Measurements from ENCODE around the gene CCDC73. TPM values are rescaled to one million over a fixed set of nuclear protein-coding genes. Genes with fewer than 3 reads are reported as not detected.
"Not testable (repeated sequence)": the region's sequence is repeated elsewhere in the genome, so short reads cannot be mapped to it uniquely, and the experiment has no call there.

The CCDC73 gene
- total RNA-seq, 1 donor from 2014 or later: not detected

DNA sequence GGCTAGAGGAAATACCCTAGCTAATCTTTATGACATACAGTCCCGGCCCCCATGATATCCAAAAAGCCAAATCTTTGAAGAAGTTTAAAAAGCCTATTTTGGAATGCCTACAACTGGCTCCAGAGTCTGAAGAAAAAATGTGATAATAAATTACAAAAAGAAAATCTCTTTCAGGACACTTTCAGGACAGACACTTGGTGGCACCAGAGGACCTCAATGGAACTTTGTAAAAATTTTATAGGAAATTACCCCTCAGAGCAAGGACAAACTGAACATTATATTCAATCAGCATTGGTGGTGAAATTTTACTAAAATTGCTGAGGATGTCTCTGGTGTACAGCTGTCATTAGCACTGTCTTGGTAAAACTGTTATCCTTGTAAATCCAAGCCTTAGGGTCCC, 81.0 kb downstream of the CCDC73 start:
- no peak overlapping the region for H3K4me3 Mint-ChIP-seq (ENCODE audit: low read depth)
- no peak for DNase-seq (ENCODE audit: low spot score, unreplicated experiment)
- H3K27me3 Mint-ChIP-seq: peaks cover 5% of the 10 kb centered on the region

DNA sequence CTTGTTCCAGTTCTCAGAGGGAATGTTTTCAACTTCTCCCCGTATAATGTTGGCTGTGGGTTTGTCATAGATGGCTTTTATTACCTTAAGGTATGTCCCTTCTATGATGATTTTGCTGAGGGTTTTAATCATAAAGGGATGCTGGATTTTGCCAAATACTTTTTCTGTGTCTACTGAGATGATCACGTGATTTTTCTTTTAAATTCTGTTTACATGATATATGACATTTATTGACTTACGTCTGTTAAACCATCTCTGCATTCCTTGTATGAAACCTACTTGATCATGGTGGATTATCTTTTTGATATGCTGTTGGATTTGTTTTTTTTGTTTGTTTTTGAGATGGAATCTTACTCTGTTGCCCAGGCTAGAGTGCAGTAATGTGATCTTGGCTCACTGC, 85.5 kb downstream of the CCDC73 start:
- H3K4me1 Mint-ChIP-seq (ENCODE audit: low read depth); H3K4me3 Mint-ChIP-seq (ENCODE audit: low read depth); H3K36me3 Mint-ChIP-seq (ENCODE audit: insufficient read depth); DNase-seq (ENCODE audit: low spot score, unreplicated experiment); H3K27me3 Mint-ChIP-seq; H3K9me3 Mint-ChIP-seq (ENCODE audit: low read depth); H3K27ac Mint-ChIP-seq: not testable (repeated sequence)

More for the DNA sequence above, 81.0 kb downstream of the CCDC73 start:
- peaks cover 6% of the 10 kb centered on the region for H3K4me1 Mint-ChIP-seq (ENCODE audit: low read depth)
- TF ChIP-seq, protein P1, sequence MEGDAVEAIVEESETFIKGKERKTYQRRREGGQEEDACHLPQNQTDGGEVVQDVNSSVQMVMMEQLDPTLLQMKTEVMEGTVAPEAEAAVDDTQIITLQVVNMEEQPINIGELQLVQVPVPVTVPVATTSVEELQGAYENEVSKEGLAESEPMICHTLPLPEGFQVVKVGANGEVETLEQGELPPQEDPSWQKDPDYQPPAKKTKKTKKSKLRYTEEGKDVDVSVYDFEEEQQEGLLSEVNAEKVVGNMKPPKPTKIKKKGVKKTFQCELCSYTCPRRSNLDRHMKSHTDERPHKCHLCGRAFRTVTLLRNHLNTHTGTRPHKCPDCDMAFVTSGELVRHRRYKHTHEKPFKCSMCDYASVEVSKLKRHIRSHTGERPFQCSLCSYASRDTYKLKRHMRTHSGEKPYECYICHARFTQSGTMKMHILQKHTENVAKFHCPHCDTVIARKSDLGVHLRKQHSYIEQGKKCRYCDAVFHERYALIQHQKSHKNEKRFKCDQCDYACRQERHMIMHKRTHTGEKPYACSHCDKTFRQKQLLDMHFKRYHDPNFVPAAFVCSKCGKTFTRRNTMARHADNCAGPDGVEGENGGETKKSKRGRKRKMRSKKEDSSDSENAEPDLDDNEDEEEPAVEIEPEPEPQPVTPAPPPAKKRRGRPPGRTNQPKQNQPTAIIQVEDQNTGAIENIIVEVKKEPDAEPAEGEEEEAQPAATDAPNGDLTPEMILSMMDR (IDR thresholded peaks at IDR 0.05; ENCODE audit: unreplicated experiment): peak; percentile 52
- peaks cover 2% of the 10 kb centered on the region for H3K9me3 Mint-ChIP-seq (ENCODE audit: low read depth)
- no peak overlapping the region for H3K27ac Mint-ChIP-seq
- no peaks in the 10 kb centered on the region for H3K36me3 Mint-ChIP-seq (ENCODE audit: insufficient read depth)

DNA sequence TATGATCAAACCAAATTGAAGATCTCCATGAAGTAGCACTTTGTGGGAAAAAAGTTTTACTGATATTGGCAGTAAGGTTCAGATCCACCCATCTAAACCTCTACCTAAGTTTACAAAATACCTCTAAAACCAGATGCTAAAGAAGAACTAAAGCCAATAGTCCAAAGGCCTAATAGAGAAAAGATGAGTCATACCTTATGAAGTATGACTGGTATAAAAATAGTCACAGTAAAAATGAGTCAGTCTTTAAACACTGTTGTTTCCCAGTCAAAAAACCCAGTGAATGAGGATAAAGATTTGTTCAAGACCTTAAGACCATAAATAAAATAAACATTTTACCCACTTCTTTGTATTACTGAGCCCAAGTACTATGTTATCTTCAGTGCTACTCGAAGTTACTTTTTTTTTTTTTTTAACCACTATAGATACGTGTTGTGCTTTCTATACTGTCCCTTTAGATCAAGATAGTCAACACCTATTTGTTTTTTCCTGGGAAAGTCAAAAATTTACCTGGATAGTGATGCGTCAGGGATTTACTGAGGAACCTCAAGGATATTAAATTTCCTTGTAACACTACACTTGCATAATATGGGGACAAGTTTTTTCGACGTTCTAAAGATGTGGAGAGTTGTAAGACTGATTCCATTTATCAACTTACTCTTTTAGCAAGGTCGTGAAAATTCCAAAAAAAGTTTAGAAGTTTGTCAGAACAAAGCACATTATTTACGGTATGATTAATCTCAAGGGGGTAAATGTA, 87.3 kb downstream of the CCDC73 start:
- Mint-ChIP-seq H3K4me1 (ENCODE audit: low read depth) (no peaks in the 10 kb centered on the region), H3K9me3 (ENCODE audit: low read depth) (peaks cover 5% of the 10 kb centered on the region), H3K4me3 (ENCODE audit: low read depth) (no peak overlapping the region), H3K27ac (no peak overlapping the region), H3K36me3 (ENCODE audit: insufficient read depth) (no peaks in the 10 kb centered on the region), H3K27me3 (peaks cover 4% of the 10 kb centered on the region)
- no peak for DNase-seq (ENCODE audit: low spot score, unreplicated experiment)
- TF ChIP-seq, protein P1 (IDR thresholded peaks at IDR 0.05; ENCODE audit: unreplicated experiment): no peak

DNA sequence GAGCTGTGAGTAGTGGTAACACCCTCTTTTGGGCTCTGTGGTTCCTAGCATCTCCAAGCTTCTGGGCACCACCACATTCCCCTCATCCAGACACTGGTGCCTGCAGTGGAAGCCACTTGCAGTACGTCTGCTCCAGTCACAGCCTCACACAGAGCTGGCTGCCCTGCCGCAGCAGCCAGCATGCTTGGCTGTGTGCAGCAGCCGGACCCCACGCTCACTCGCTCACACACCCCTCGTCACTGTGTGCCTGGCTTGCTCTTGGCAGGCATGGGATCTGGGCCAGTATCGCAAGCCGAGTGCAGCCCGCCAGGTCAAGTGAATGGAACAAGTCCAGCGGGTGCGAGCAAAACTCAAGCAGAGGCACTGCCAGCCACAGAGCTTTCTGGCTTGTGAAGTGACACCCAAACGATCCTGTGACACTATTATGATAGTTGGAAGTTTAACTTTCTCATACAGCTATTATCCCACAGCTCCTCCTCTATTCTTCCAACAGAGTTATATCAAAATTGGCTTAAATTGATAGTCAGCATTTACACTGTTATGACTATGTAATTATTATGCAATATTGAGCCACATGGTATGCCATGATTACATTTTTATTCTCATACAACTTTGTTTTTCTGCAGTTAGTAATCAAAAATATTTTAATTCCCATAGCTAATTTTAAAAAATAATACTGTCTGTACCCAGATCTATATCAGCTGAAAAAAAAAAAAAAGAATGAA, 89.0 kb downstream of the CCDC73 start:
- no peak for DNase-seq (ENCODE audit: low spot score, unreplicated experiment)
- TF ChIP-seq, protein P1 (IDR thresholded peaks at IDR 0.05; ENCODE audit: unreplicated experiment): no peak
- Mint-ChIP-seq H3K4me1 (ENCODE audit: low read depth) (no peaks in the 10 kb centered on the region), H3K9me3 (ENCODE audit: low read depth) (peaks cover 5% of the 10 kb centered on the region), H3K27me3 (peaks cover 4% of the 10 kb centered on the region), H3K4me3 (ENCODE audit: low read depth) (no peak overlapping the region), H3K27ac (no peak overlapping the region), H3K36me3 (ENCODE audit: insufficient read depth) (no peaks in the 10 kb centered on the region)

DNA sequence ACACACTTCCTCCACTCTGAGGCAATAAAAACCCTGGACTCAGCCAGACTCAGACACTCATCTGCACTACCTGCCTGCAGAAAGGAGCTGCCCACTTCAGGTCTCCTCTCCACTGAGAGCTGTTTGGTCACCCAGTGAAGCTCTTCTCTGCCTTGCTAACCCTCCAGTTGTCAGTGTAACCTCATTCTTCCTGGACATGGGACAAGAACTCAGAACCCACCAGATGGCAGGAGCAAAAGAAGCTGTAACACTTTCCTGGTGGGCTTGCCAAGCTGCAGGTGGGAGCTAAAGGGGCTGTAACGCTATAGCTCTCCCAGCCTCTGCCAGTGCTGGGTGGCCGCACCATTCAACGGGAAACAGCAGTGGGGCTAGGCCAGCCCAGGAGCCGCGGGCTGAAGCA, 89.7 kb downstream of the CCDC73 start:
- Mint-ChIP-seq H3K9me3 (ENCODE audit: low read depth) (peaks cover 5% of the 10 kb centered on the region), H3K4me1 (ENCODE audit: low read depth) (no peaks in the 10 kb centered on the region), H3K36me3 (ENCODE audit: insufficient read depth) (no peaks in the 10 kb centered on the region), H3K4me3 (ENCODE audit: low read depth) (no peak overlapping the region), H3K27ac (no peak overlapping the region), H3K27me3 (peaks cover 4% of the 10 kb centered on the region)
- TF ChIP-seq, protein P1 (IDR thresholded peaks at IDR 0.05; ENCODE audit: unreplicated experiment): no peak
- DNase-seq (ENCODE audit: low spot score, unreplicated experiment): no peak
